Activated naive CD4-positive, alpha-beta T cell treated with anti-CD3 and anti-CD28 coated beads, Interleukin-2, amount 50 U/mL, for 16 hours (primary cell): ENCODE results near the gene RNU6-9.

Source experiments
- DNase-seq: peaks from one replicate; pipeline ENCODE4 v3.0.0-alpha.2; 2020

RNU6-9 gene

GRCh38 chr19:899336-900042, 6.2 kb downstream of the RNU6-9 start:
- DNase-seq = no peak

GRCh38 chr19:900043-900301, 6.7 kb downstream of the RNU6-9 start:
- no peak for DNase-seq

- no peak for DNase-seq
Measured at GRCh38 chr19:900302-901111, 7.2 kb downstream of the RNU6-9 start.

- DNase-seq = no peak
Measured at GRCh38 chr19:901216-902092, 8.2 kb downstream of the RNU6-9 start.

- DNase-seq = no peak
Measured at GRCh38 chr19:902093-902370, 8.7 kb downstream of the RNU6-9 start.

- no peak for DNase-seq
Measured at GRCh38 chr19:902446-903226, 9.4 kb downstream of the RNU6-9 start.

- no peak for DNase-seq
Measured at GRCh38 chr19:903266-903797, 10.0 kb downstream of the RNU6-9 start.

GRCh38 chr19:904545-904944, 11.3 kb downstream of the RNU6-9 start:
- DNase-seq = no peak

GRCh38 chr19:906480-906879, 13.2 kb downstream of the RNU6-9 start:
- DNase-seq = no peak

- no peak for DNase-seq
Measured at GRCh38 chr19:907183-907853, 14.0 kb downstream of the RNU6-9 start.

- DNase-seq = no peak
Measured at GRCh38 chr19:911197-912033, 18.1 kb downstream of the RNU6-9 start.

- peak; percentile 39 for DNase-seq
Measured at GRCh38 chr19:912181-913079, 19.1 kb downstream of the RNU6-9 start.

- peak; percentile 88 for DNase-seq
Measured at GRCh38 chr19:913080-913748, 19.9 kb downstream of the RNU6-9 start, which contains the start of gene R3HDM4. Gene R3HDM4, minus strand, starts transcription at chr19:913219. Its CDS starts 62 bp downstream, at chr19:913157.

GRCh38 chr19:916645-917322, 23.5 kb downstream of the RNU6-9 start:
- peak; percentile 52 for DNase-seq

- peak; percentile 45 for DNase-seq
Measured at GRCh38 chr19:917323-918151, 24.3 kb downstream of the RNU6-9 start, which contains the start of gene KISS1R. Gene KISS1R, plus strand, starts transcription at chr19:917333. Its CDS starts 170 bp downstream, at chr19:917503.

GRCh38 chr19:918152-918437, 24.8 kb downstream of the RNU6-9 start:
- no peak for DNase-seq

GRCh38 chr19:918481-919198, 25.4 kb downstream of the RNU6-9 start:
- peak; percentile 48 for DNase-seq
